Measurements from ENCODE around the gene SLAMF8.

SLAMF8 gene

DNA sequence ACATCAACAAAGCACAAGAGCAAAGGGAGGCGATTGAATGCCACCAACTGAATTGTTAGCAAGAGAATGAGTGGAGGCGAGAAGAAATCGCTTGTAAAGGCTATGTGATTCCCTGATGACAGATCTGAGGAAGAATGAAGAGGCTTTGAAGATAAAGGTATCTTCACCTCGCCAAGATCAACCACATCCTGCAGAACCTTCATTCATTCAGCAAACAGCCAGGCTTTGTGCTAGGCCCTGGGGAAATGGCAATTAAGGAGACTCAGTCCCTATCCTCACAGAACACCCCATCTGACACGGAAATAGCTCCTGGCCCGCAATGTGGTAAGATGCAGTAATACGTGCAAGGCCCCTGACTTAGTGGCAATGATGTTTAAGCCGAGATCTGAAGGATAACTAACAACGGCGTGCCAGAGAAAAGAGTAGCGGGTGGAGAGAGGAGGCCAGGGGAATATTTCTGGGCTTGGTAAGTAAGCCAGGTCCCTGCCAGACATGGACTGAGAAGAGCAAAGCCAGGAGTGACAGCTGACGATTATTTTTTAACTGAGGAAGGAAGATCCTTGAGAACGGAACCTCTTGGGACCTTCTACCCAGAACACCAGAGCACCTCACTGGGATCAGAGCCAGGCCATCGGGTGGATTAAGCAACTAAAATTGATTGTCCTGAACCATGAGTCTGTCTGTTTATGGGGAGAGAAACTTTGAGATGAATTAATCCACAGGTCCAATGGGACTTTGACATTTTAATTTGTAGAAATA, 40.4 kb downstream of the SLAMF8 start:
- H3K9ac ChIP-seq (ENCODE audit: low read depth, low read length), result no peak overlapping the region
- peaks cover 2% of the 10 kb centered on the region for H3K4me1 ChIP-seq (ENCODE audit: control insufficient read depth, insufficient read depth, low read length)
- H3K27me3 ChIP-seq (ENCODE audit: control insufficient read depth, insufficient read depth, low read length), result peaks cover 3% of the 10 kb centered on the region
- no peaks in the 10 kb centered on the region for H3K36me3 ChIP-seq (ENCODE audit: control insufficient read depth, insufficient read depth, low read length)
- no peak overlapping the region for H3K4me3 ChIP-seq (ENCODE audit: low read depth, low read length)
- H3K9me3 ChIP-seq (ENCODE audit: control insufficient read depth, insufficient read depth, low read length), result no peaks in the 10 kb centered on the region

- no peaks in the 10 kb centered on the region for H3K36me3 ChIP-seq (ENCODE audit: control insufficient read depth, insufficient read depth, low read length)
- H3K27me3 ChIP-seq (ENCODE audit: control insufficient read depth, insufficient read depth, low read length), result peaks cover 3% of the 10 kb centered on the region
- H3K4me1 ChIP-seq (ENCODE audit: control insufficient read depth, insufficient read depth, low read length), result peaks cover 2% of the 10 kb centered on the region
- H3K4me3 ChIP-seq (ENCODE audit: low read depth, low read length), result no peak overlapping the region
- no peaks in the 10 kb centered on the region for H3K9me3 ChIP-seq (ENCODE audit: control insufficient read depth, insufficient read depth, low read length)
- H3K9ac ChIP-seq (ENCODE audit: low read depth, low read length), result no peak overlapping the region
Observed at GRCh38 chr1:159867664-159868026, 41.0 kb downstream of the SLAMF8 start.

GRCh38 chr1:159868766-159869165, 42.1 kb downstream of the SLAMF8 start:
- Histone ChIP-seq H3K4me3 (ENCODE audit: low read depth, low read length) (no peak overlapping the region), H3K9ac (ENCODE audit: low read depth, low read length) (no peak overlapping the region), H3K4me1 (ENCODE audit: control insufficient read depth, insufficient read depth, low read length) (peaks cover 2% of the 10 kb centered on the region), H3K9me3 (ENCODE audit: control insufficient read depth, insufficient read depth, low read length) (no peaks in the 10 kb centered on the region), H3K27me3 (ENCODE audit: control insufficient read depth, insufficient read depth, low read length) (peaks cover 3% of the 10 kb centered on the region), H3K36me3 (ENCODE audit: control insufficient read depth, insufficient read depth, low read length) (no peaks in the 10 kb centered on the region)

GRCh38 chr1:159869173-159869572, 42.5 kb downstream of the SLAMF8 start:
- Histone ChIP-seq H3K4me3 (ENCODE audit: low read depth, low read length) (no peak overlapping the region), H3K9me3 (ENCODE audit: control insufficient read depth, insufficient read depth, low read length) (no peaks in the 10 kb centered on the region), H3K27me3 (ENCODE audit: control insufficient read depth, insufficient read depth, low read length) (peaks cover 3% of the 10 kb centered on the region), H3K4me1 (ENCODE audit: control insufficient read depth, insufficient read depth, low read length) (peaks cover 2% of the 10 kb centered on the region), H3K9ac (ENCODE audit: low read depth, low read length) (no peak overlapping the region), H3K36me3 (ENCODE audit: control insufficient read depth, insufficient read depth, low read length) (no peaks in the 10 kb centered on the region)

- H3K36me3 ChIP-seq (ENCODE audit: control insufficient read depth, insufficient read depth, low read length), result no peaks in the 10 kb centered on the region
- H3K27me3 ChIP-seq (ENCODE audit: control insufficient read depth, insufficient read depth, low read length), result peaks cover 3% of the 10 kb centered on the region
- H3K9me3 ChIP-seq (ENCODE audit: control insufficient read depth, insufficient read depth, low read length), result no peaks in the 10 kb centered on the region
- H3K4me1 ChIP-seq (ENCODE audit: control insufficient read depth, insufficient read depth, low read length), result peaks cover 2% of the 10 kb centered on the region
- H3K9ac ChIP-seq (ENCODE audit: low read depth, low read length), result no peak overlapping the region
- H3K4me3 ChIP-seq (ENCODE audit: low read depth, low read length), result no peak overlapping the region
Observed at GRCh38 chr1:159869607-159870006, 42.9 kb downstream of the SLAMF8 start.

DNA sequence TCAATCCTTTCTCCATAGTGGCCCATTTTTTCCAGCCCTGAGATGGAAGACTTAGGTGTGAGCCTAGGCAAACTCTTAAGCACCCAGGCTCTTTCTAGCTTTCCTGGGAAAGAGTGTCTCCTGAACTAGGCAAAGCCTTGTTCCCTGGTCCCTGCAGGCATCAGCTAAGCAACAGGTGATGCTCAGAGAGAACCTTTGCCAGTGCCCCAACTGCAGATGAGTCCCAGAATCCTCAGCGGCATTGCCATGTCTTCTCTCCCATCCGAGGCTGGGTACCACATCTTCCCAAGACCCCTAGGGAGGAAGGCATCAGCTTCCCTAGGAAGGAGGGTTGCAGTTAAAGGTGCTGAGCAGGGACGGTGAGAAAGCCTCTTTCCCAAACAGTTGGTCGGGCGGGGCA, 44.0 kb downstream of the SLAMF8 start:
- Histone ChIP-seq H3K4me1 (ENCODE audit: control insufficient read depth, insufficient read depth, low read length) (peaks cover 2% of the 10 kb centered on the region), H3K9me3 (ENCODE audit: control insufficient read depth, insufficient read depth, low read length) (no peaks in the 10 kb centered on the region), H3K36me3 (ENCODE audit: control insufficient read depth, insufficient read depth, low read length) (no peaks in the 10 kb centered on the region), H3K4me3 (ENCODE audit: low read depth, low read length) (no peak overlapping the region), H3K27me3 (ENCODE audit: control insufficient read depth, insufficient read depth, low read length) (peaks cover 3% of the 10 kb centered on the region), H3K9ac (ENCODE audit: low read depth, low read length) (no peak overlapping the region)

- Histone ChIP-seq H3K4me1 (ENCODE audit: control insufficient read depth, insufficient read depth, low read length) (peaks cover 2% of the 10 kb centered on the region), H3K36me3 (ENCODE audit: control insufficient read depth, insufficient read depth, low read length) (no peaks in the 10 kb centered on the region), H3K9me3 (ENCODE audit: control insufficient read depth, insufficient read depth, low read length) (no peaks in the 10 kb centered on the region), H3K27me3 (ENCODE audit: control insufficient read depth, insufficient read depth, low read length) (no peaks in the 10 kb centered on the region), H3K9ac (ENCODE audit: low read depth, low read length) (no peak overlapping the region), H3K4me3 (ENCODE audit: low read depth, low read length) (no peak overlapping the region)
Observed at GRCh38 chr1:159872891-159873290, 46.2 kb downstream of the SLAMF8 start.

GRCh38 chr1:159873530-159874143, 47.0 kb downstream of the SLAMF8 start:
- Histone ChIP-seq H3K27me3 (ENCODE audit: control insufficient read depth, insufficient read depth, low read length) (no peaks in the 10 kb centered on the region), H3K4me3 (ENCODE audit: low read depth, low read length) (no peak overlapping the region), H3K4me1 (ENCODE audit: control insufficient read depth, insufficient read depth, low read length) (peaks cover 2% of the 10 kb centered on the region), H3K36me3 (ENCODE audit: control insufficient read depth, insufficient read depth, low read length) (no peaks in the 10 kb centered on the region), H3K9me3 (ENCODE audit: control insufficient read depth, insufficient read depth, low read length) (no peaks in the 10 kb centered on the region), H3K9ac (ENCODE audit: low read depth, low read length) (no peak overlapping the region)

GRCh38 chr1:159877695-159878444, 51.2 kb downstream of the SLAMF8 start:
- Histone ChIP-seq H3K4me1 (ENCODE audit: control insufficient read depth, insufficient read depth, low read length) (no peaks in the 10 kb centered on the region), H3K4me3 (ENCODE audit: low read depth, low read length) (no peak overlapping the region), H3K9me3 (ENCODE audit: control insufficient read depth, insufficient read depth, low read length) (no peaks in the 10 kb centered on the region), H3K27me3 (ENCODE audit: control insufficient read depth, insufficient read depth, low read length) (no peaks in the 10 kb centered on the region), H3K9ac (ENCODE audit: low read depth, low read length) (no peak overlapping the region), H3K36me3 (ENCODE audit: control insufficient read depth, insufficient read depth, low read length) (no peaks in the 10 kb centered on the region)

DNA sequence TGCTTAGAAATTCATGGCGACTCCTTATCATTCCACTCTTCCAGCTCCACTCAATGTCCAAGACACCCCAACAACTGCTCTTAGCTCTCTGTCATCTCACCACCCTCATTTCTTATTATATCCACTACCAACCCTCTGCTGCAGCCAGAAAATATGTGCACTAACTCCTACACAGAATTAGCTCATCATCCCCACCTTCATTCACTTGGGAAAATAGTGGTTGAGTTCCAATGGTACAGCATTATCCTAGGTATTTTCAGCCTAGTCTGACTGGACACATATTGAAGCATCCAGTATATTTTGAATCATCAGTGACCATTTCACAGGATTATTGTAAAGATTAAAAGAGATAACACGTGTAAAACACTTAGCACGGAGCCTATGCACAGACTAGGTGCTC, 52.5 kb downstream of the SLAMF8 start:
- Histone ChIP-seq H3K36me3 (ENCODE audit: control insufficient read depth, insufficient read depth, low read length) (no peaks in the 10 kb centered on the region), H3K9ac (ENCODE audit: low read depth, low read length) (no peak overlapping the region), H3K4me1 (ENCODE audit: control insufficient read depth, insufficient read depth, low read length) (no peaks in the 10 kb centered on the region), H3K27me3 (ENCODE audit: control insufficient read depth, insufficient read depth, low read length) (no peaks in the 10 kb centered on the region), H3K4me3 (ENCODE audit: low read depth, low read length) (no peak overlapping the region), H3K9me3 (ENCODE audit: control insufficient read depth, insufficient read depth, low read length) (no peaks in the 10 kb centered on the region)

DNA sequence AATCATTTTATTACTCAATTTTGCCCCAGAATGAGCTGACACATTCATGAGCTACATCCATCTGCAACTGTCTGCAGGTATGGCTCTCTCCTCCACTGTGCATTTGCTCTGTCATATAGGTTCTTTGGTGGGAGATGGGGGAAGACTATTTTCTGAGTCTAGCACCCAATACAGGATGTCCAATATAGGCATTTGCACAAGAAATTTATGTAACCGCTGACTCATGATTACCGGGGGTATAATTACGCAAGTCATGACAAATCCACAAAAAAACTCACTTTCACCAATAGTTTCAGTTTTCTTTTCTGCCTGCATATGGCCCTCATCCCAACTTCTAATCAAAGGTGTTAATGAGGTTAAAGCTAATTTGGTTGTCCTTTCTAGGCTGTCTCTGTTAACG, 53.3 kb downstream of the SLAMF8 start:
- H3K9me3 ChIP-seq (ENCODE audit: control insufficient read depth, insufficient read depth, low read length), result no peaks in the 10 kb centered on the region
- H3K4me1 ChIP-seq (ENCODE audit: control insufficient read depth, insufficient read depth, low read length), result no peaks in the 10 kb centered on the region
- H3K36me3 ChIP-seq (ENCODE audit: control insufficient read depth, insufficient read depth, low read length), result no peaks in the 10 kb centered on the region

DNA sequence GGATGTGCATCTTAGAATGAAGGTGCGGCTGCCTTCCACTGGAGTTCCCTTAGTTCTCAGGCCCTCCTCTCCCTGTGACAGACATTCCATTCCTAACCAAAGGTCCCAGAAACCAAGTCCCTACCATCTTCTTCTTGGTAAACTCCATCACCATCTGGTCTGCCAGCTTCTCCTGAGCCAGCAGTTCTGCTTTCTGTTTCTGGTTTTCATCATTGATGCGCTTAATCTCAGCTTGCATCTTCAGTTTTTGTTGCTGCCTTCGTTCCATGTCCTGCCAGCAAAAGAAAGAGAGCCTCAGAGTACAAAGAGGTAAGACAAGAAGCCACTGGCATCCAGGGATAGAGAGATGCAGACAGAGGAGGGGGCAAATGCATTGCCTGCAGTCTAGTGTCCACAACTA, 53.8 kb downstream of the SLAMF8 start:
- Histone ChIP-seq H3K4me1 (ENCODE audit: control insufficient read depth, insufficient read depth, low read length) (no peaks in the 10 kb centered on the region), H3K4me3 (ENCODE audit: low read depth, low read length) (no peak overlapping the region), H3K9ac (ENCODE audit: low read depth, low read length) (no peak overlapping the region), H3K9me3 (ENCODE audit: control insufficient read depth, insufficient read depth, low read length) (no peaks in the 10 kb centered on the region), H3K27me3 (ENCODE audit: control insufficient read depth, insufficient read depth, low read length) (no peaks in the 10 kb centered on the region), H3K36me3 (ENCODE audit: control insufficient read depth, insufficient read depth, low read length) (no peaks in the 10 kb centered on the region)

More for the DNA sequence above, 53.3 kb downstream of the SLAMF8 start:
- no peak overlapping the region for H3K4me3 ChIP-seq (ENCODE audit: low read depth, low read length)
- H3K9ac ChIP-seq (ENCODE audit: low read depth, low read length), result no peak overlapping the region
- H3K27me3 ChIP-seq (ENCODE audit: control insufficient read depth, insufficient read depth, low read length), result no peaks in the 10 kb centered on the region
